Smooth muscle cell (in vitro differentiated cells): Measurements from ENCODE around the gene MOB4. TPM values are rescaled to one million over a fixed set of nuclear protein-coding genes. Genes with fewer than 3 reads are reported as not detected.

ENCODE experiments used
- DNase-seq: peaks from one replicate; lab custom pipeline; 2025; ENCODE audit not compliant: unreplicated experiment; lab: John Stamatoyannopoulos, UW
- H2AFZ ChIP-seq: fragments of 200-600 bp; sonication (generic); 2 replicates; pipeline ENCODE4 v1.6.0; 2016; ENCODE audit warnings: antibody characterized with exemption, low read depth, mild to moderate bottlenecking
- H3F3A ChIP-seq: fragments of 200-600 bp; sonication (generic); 2 replicates; pipeline ENCODE4 v1.6.0; 2017; ENCODE audit warnings: antibody characterized with exemption, low read depth
- H3K27ac ChIP-seq: fragments of 200-600 bp; sonication (generic); 2 replicates; pipeline ENCODE4 v1.5.1; 2016; ENCODE audit warnings: low read depth, mild to moderate bottlenecking
- H3K27me3 ChIP-seq: fragments of 200-600 bp; sonication (generic); 2 replicates; pipeline ENCODE4 v1.6.1; 2016; ENCODE audit warnings: low read depth, mild to moderate bottlenecking
- H3K36me3 ChIP-seq: fragments of 200-600 bp; sonication (generic); 2 replicates; pipeline ENCODE4 v1.5.1; 2016; ENCODE audit warnings: low read depth
- H3K4me1 ChIP-seq: fragments of 200-600 bp; sonication (generic); 2 replicates; pipeline ENCODE4 v1.5.1; 2016; ENCODE audit warnings: low read depth
- H3K4me2 ChIP-seq: fragments of 200-600 bp; sonication (generic); 2 replicates; pipeline ENCODE4 v1.6.0; 2016; ENCODE audit warnings: mild to moderate bottlenecking
- H3K4me3 ChIP-seq: fragments of 200-600 bp; sonication (generic); 2 replicates; pipeline ENCODE4 v1.5.1; 2016; ENCODE audit warnings: mild to moderate bottlenecking
- H3K79me2 ChIP-seq: fragments of 200-600 bp; sonication (generic); 2 replicates; pipeline ENCODE4 v1.6.0; 2016; ENCODE audit warnings: low read depth, mild to moderate bottlenecking
- H3K9ac ChIP-seq: fragments of 200-600 bp; sonication (generic); 2 replicates; pipeline ENCODE4 v1.6.0; 2016; ENCODE audit warnings: low read depth
- H3K9me3 ChIP-seq: fragments of 200-600 bp; sonication (generic); replicated peaks from 2 replicates; pipeline ENCODE4 v1.5.1; 2016; ENCODE audit warnings: low read depth
- H4K20me1 ChIP-seq: fragments of 200-600 bp; sonication (generic); 2 replicates; pipeline ENCODE4 v1.6.0; 2016; ENCODE audit warnings: low read depth
- CTCF ChIP-seq: fragments of 200-600 bp; sonication (generic); IDR thresholded peaks from 2 replicates; pipeline ENCODE4 v1.5.1; 2017; ENCODE audit warnings: borderline replicate concordance, mild to moderate bottlenecking, antibody characterized with exemption; ENCODE audit not compliant: insufficient read depth, poor library complexity, severe bottlenecking
- WGBS: methylation state at CpG from one replicate; pipeline ENCODE4 v1.1.7; 2016; ENCODE audit warnings: low lambda C conversion rate; 5-methylcytosine and 5-hydroxymethylcytosine counted together
- polyA plus RNA-seq: library from polyadenylated mRNA; unstranded; fragments of >200 nt; fragmentation: Nextera tagmentation; extraction: Ambion mirVana; gene quantifications from 2 replicates; pipeline ENCODE4 v1.2.1, GENCODE V29; 2016
- total RNA-seq: library from RNA; depleted of rRNA; stranded (reverse); fragments of >200 nt; gene quantifications from 2 replicates; pipeline ENCODE4 v1.2.3, GENCODE V29; 2014

MOB4 gene
- total RNA-seq (73.1 and 84.7 TPM in 2 replicates), polyA plus RNA-seq (62.9 and 69.3 TPM in 2 replicates)

DNA sequence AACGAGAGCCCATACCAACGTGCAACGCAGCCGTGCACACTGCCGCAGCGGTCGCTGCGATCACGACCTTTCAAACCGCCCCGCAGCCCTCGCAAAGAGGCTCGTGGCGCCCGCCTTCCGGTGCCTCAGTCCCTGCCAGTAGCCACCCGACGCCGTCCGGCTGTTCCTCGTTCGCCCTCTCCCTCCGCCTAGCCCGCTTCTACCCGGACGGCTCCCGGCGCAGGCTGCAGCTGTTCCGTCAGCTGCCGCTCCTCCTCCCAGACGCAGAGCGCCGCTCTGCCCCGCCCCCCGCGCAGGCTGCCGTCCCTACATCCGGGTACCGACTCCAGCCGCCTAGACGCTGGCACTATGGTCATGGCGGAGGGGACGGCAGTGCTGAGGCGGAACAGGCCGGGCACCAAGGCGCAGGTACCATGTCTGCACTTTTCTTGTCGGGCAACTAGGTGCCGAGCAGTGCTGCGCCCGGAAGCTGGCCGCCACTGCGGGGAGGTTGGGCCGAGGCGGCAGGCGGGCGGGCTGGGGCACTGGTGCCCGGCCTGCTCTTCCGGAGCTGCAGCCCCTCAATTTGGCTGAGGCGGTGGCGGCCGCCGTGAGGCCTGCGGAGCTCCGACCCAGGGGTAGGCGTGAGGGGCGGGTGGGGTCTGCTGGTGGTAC is at the start of gene MOB4:
Gene MOB4 (plus strand): TSS at position 328 of the 654 bp plus-strand sequence. CDS start 21 bp downstream, at position 349.
- peak within 1 kb of the TSS; percentile 97 for H3K4me3 ChIP-seq
- H3K79me2 ChIP-seq = peaks cover 50% of the 10 kb centered on the region
- WGBS = under 1% methylated on average over 51 of the region's 66 CpGs

DNA sequence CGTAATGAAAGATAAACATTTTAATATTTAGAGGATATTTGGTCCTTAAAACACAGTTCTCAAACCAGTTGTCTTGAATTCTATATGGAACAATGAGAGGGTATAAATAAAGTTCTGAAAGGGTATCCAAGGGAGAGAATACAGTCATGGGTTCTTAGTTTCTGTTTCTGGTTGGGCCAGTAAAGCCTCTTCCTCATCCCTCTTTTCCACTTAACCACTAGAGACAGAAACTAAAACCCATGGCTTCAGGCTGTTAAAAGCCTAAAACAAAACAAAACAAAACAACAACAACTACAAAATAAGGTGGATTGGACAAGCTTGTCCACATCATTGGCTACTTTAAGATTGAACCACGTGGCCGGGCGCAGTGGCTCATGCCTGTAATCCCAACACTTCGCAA is 43.7 kb upstream of the MOB4 start:
- Histone ChIP-seq H3K4me3 (no peak overlapping the region), H3K27me3 (no peaks in the 10 kb centered on the region), H4K20me1 (peaks cover 30% of the 10 kb centered on the region), H3K27ac (no peak overlapping the region), H3K79me2 (peaks cover 12% of the 10 kb centered on the region), H3K9ac (no peak overlapping the region), H2AFZ (no peak overlapping the region), H3K9me3 (no peaks in the 10 kb centered on the region), H3K36me3 (peaks cover 42% of the 10 kb centered on the region), H3F3A (no peaks in the 10 kb centered on the region), H3K4me1 (no peaks in the 10 kb centered on the region), H3K4me2 (no peak overlapping the region)
- 97% methylated on average over 5 of the region's 5 CpGs for WGBS
- no peak for TF ChIP-seq CTCF
- DNase-seq = no peak

More for the DNA sequence above, at the start of gene MOB4:
- no peaks in the 10 kb centered on the region for H3K36me3 ChIP-seq
- H3K9me3 ChIP-seq = no peaks in the 10 kb centered on the region
- H3K27me3 ChIP-seq = no peaks in the 10 kb centered on the region
- peak within 1 kb of the TSS; percentile 58 for H3K27ac ChIP-seq
- peak within 1 kb of the TSS; percentile 90 for H3K4me2 ChIP-seq
- peak; percentile 84 for DNase-seq
- H3K4me1 ChIP-seq = peaks cover 18% of the 10 kb centered on the region
- no peak for TF ChIP-seq CTCF
- H3K9ac ChIP-seq = peak within 1 kb of the TSS; percentile 92
- H3F3A ChIP-seq = peaks cover 7% of the 10 kb centered on the region
- H4K20me1 ChIP-seq = peaks cover 43% of the 10 kb centered on the region
- H2AFZ ChIP-seq = peak within 1 kb of the TSS; percentile 90

GRCh38 chr2:197477797-197478196 is 38.1 kb upstream of the MOB4 start:
- DNase-seq = no peak
- Histone ChIP-seq H3K4me3 (no peak overlapping the region), H3K36me3 (peaks cover 29% of the 10 kb centered on the region), H3K79me2 (no peaks in the 10 kb centered on the region), H3K4me1 (no peaks in the 10 kb centered on the region), H3F3A (peaks cover 4% of the 10 kb centered on the region), H3K9me3 (no peaks in the 10 kb centered on the region), H3K4me2 (no peak overlapping the region), H4K20me1 (peaks cover 7% of the 10 kb centered on the region), H3K27ac (no peak overlapping the region), H3K27me3 (no peaks in the 10 kb centered on the region), H2AFZ (no peak overlapping the region), H3K9ac (no peak overlapping the region)
- no peak for TF ChIP-seq CTCF
- 97% methylated on average over 3 of the region's 3 CpGs for WGBS
